Stimulated activated CD4-positive, alpha-beta T cell treated with anti-CD3 and anti-CD28 coated beads, Interleukin-1b, Interleukin-23, amount 100 ng/mL, for 48 hours (primary cell): Measurements from ENCODE around the gene ASPSCR1.
"Not testable (repeated sequence)": the region's sequence is repeated elsewhere in the genome, so short reads cannot be mapped to it uniquely, and the experiment has no call there.

Source experiments
- DNase-seq: peaks from one replicate; pipeline ENCODE4 v3.0.0-alpha.2; 2020

ASPSCR1 gene

DNA sequence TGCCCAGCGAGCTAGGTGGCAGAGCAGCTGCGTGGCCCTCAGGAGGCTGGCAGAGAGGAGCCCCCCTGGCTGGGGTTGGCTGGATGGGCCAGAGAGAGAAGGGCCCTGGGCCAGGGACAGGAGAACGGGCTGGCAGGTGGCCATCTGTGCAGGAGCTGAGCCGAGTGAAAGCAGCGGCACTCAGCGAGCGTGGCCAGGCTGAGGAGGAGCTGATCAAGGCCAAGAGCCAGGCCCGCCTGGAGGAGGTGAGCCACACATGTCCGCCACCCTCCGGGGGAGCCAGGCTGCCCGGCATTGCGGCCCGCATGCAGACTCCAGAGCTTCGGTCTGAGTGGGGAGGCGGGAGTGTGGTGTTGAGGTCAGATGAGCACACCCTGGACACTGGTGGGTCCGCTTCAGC is 52.0 kb downstream of the ASPSCR1 start:
- no peak for DNase-seq

DNA sequence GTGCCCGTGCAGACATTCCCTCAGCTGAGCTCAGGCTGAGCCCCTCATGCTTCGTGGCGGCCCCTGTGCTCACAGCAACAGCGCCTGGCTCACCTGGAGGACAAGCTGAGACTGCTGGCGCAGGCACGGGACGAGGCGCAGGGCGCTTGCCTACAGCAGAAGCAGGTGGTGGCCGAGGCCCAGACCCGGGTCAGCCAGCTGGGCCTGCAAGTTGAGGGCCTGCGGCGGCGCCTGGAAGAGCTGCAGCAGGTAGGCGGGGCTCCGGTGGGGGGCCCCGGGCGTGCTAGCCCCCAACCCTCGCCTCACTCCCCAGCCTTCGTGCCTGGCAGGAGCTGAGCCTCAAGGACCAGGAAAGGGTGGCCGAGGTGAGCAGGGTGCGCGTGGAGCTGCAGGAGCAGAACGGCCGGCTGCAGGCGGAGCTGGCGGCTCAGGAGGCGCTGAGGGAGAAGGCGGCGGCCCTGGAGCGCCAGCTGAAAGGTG is 52.6 kb downstream of the ASPSCR1 start:
- no peak for DNase-seq

DNA sequence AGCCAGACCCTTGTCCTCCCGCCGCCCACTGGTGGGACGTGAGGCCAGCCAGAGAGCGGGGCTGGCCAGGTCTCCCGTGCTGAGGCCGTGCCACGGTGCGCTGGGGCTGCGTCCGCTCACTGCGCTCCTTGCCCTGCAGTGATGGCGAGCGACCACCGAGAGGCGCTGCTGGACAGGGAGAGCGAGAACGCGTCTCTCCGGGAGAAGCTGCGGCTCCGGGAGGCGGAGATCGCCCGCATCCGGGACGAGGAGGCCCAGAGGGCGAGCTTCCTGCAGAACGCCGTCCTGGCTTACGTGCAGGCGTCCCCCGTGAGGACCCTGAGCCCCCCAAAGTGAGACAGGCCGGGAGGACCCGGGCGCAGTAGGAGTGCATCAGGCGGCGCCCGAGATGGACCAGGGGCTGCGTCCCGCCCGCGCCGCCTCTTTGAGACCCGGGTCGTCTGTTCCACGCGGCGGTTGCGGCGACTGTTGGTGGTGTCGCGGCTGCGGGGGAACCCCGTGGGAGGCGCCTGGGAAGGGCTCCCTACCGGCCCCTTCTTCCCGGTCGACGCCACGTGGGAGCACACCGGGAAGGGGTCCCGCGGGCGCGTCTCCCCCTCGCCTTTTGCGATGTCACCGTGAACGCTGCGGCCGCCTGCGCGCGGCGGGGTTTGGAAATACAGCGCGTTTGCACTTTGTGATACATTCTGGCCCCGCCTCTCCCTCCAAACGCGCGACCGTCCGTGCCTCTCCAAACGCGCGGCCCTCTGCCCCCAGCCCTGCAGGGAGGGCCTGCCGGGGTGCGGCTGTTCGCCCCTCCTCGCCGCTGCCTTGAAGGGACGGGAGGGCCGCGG is 53.3 kb downstream of the ASPSCR1 start:
- DNase-seq: peak; percentile 81

DNA sequence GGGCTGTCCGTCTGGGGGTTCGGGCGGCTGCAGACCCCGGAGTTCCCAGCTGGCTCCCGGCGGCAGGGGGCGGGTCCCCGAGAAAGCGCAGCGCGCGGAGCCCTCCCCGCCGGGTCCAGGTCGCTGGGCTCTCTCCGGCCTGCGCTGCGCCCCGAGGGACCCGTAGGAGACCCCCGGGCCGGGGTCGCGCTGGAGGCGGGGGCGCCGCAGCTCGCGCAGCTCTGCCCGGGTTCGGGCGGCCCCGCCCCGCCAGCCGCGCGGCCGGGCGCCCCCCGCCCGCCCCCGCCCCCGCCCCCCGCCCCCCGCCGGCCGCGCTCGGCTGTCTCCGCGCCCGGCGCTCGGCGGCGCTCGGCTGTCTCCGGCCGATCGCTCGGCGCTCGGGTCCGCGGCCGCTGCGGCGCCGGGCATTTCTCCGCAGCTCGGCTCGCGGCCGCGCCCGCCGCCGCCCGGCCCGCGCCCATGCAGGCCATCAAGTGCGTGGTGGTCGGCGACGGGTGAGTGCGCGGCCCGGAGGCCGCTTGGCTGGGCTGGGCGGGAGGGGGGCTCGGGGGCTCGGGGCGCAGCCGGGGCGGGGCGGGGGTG is 54.0 kb downstream of the ASPSCR1 start, which contains the start of gene RAC3:
Gene RAC3, plus strand, starts transcription at position 376 of the 582 bp plus-strand sequence. Its CDS starts 84 bp downstream, at position 460.
- DNase-seq: no peak

DNA sequence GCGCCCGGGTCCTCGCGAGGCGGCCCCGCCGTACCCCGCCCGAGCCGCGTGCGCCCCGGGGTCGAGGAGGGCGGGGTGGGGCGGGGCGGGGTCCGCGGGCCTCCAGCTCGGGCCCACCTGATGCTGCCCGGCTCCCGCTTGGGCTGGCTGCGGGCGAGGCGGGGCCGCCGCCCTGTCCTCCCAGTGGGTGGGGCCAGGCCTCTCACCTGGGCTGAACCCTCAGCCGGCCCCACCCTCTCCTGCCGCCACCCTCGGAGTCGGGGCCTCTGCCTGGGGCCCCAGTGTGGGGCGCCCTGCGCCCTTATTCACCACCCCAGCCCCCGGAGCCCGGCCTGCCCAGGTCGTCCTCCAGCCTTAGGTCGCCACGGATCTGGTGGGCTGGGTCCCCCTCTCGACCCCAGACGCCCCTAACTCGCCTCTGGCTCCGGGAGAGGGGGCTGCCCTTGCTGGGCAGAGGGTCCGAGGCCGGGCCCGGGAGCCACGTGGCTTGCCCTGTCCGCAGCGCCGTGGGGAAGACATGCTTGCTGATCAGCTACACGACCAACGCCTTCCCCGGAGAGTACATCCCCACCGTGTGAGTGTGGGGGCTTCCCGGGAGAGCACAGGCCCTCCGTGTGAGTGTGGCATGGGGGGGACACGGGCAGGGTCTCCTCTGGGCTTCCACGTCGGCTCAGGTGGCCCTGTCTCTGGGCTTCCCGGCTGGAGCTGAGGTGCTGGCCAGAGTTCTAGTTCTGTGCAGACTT is 54.6 kb downstream of the ASPSCR1 start:
- peak; percentile 47 for DNase-seq

DNA sequence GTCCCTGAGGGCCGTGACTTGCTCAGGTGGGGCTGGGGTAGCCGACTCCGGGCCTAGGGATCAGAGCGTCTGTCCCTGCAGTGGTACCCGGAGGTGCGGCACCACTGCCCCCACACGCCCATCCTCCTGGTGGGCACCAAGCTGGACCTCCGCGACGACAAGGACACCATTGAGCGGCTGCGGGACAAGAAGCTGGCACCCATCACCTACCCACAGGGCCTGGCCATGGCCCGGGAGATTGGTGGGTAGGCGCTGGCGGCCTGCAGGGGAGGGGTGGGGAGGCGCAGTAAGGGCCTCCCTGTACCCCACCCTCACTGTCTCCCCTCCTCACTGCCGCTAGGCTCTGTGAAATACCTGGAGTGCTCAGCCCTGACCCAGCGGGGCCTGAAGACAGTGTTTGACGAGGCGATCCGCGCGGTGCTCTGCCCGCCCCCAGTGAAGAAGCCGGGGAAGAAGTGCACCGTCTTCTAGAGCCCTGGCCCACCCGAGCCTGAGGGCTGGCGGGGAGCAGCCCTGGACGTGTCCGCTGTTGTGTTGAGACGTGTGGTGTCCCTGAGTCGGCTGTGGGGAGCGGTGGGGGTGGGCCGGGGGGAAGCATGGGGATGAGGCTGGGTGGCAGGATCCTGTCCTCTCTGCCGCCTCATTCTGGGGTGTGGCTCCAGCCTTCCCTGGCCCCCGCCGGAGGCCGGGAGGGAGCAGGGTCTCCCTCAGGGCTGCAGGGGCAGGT is 56.1 kb downstream of the ASPSCR1 start:
- DNase-seq: no peak

DNA sequence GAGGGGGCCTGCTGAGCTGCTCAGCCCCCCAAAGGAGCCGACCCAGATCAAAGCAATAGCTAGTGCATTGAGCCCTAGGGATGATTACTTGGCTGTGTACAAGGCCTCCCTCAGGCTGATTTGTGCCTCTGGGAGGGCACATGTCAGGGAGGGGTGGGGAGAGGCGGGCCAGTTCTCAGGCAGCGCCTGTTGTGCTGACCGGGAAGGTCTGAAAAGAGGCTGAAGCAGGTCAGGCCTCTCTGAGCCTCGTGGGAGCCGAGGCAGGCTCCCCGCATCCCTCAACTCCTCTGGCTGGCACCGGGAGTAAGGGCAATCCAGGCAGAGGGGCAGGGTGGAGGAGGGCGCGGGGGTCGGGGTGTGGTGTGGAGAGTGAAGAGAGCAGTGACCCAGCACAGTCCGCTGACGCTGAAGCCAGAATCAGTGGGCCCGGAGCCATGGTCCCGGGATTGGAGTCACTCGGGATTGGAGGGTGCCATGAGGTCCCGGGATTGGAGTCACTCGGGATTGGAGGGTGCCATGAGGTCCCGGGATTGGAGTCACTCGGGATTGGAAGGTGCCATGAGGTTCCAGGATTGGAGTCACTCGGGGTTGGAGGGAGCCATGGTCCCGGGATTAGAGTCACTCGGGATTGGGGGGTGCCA is 57.1 kb downstream of the ASPSCR1 start:
- DNase-seq: no peak

DNA sequence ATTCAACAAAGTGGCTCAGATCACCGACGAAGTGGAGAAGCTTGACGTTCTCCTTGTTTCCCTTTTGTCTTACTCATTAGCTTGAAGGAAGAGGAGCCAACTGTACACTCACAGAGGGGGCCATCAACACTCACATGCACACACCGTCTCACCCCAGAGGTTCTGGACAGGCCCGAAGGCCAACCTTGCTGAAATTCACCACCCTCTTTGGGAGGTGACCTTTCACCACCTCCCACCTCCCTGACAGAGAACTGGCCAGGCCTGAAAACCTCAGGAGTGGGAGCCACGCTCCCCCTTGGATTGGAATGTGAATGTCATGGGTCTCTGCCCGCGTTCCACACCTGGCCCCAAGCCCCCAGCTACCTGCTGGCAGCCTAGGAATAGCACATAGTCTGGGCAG is 58.1 kb downstream of the ASPSCR1 start:
- DNase-seq: no peak

DNA sequence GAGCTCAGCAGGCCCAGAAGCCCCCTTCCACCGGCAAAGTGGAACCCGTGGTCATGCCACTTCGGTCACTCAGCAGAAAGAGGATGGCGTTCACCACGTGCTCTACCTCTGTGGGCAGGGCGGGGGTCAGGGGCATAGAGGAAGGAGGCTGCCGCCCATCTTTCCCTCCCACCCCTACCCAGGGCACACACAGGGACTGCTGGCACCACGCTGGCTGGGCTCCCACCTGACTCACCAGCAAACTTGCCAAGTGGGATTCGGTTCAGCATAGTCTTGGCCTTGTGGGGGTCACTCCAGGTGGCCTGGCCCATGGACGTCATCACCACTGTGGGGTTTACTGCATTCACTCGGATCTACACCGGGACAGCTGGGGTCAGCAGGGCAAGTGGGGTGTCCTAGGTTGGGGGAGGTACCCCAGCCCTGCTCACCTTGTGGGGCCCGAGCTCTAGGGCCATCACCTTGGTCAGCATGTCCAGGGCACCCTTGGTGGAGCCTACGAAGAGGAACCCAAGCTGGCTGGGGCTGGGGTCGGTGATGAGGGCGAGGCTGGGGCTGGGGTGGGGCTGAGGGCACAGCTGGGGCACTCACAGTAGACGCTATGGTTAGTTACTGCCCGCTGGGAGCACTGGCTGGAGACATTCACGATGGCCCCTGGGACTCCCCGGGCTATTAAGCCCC is 58.7 kb downstream of the ASPSCR1 start:
- no peak for DNase-seq

DNA sequence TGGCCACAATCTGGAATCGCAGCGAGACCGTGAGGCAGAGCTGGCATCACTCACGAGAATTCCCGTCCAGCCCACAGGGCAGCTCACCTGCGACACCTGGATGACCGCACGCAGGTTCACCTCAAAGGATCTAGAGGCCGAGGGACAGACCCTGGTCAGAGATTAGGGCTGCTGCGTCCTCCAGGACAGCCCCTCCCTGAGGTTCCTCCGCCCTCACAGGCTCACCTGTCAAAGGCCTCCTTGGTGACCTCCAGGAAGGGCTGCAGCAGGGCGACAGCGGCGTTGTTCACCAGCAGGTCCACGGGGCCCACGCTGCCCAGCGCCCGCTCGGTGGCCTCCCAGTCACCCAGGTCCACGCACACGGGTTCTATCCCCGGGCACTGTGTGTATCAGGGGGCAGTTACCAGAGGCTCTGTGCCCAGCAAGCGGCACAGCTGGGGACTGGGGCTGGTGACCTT is 59.2 kb downstream of the ASPSCR1 start:
- DNase-seq: no peak

DNA sequence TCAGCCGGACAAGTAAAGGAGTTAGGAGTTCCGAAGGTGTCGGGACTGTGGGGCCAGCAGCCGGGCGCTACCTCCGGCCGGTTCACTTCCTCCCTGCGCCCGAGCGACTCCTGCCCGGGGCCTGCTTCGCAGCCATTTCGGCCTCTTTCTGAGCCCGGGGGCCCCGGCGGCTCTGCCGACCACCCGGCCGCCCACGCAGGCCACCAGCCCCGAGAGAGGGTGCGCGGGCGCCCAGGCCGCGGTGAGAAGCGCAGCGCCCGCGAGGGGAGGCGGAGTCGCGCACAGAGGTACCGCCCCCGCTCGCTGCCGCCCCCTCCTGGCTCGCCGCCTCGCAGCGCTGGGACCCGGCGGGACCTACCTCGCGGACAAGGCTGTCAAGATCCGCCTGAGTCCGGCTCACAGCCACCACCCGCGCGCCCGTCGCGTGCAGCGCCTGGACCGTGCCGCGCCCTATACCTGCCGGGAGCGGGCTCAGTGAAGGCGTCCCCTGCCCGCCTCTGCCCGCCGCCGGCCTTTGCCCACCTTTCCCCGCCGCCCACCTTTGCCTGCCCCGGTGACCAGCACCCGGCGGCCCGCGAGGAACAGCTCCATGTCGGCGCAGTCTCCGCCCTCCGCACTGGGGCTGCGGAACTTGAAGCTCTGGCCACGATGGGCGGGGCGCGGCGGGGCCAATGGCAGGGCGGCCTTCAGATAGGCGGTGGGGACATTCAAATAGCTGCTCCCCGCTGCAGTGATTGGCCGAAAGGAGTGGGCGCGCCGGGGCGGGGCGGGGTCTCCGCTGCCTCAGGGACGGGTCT is 59.9 kb downstream of the ASPSCR1 start, which contains the start of gene DCXR:
Gene DCXR, minus strand, starts transcription at position 606 of the 797 bp plus-strand sequence. Its CDS starts 15 bp downstream, at position 591.
- peak; percentile 96 for DNase-seq

DNA sequence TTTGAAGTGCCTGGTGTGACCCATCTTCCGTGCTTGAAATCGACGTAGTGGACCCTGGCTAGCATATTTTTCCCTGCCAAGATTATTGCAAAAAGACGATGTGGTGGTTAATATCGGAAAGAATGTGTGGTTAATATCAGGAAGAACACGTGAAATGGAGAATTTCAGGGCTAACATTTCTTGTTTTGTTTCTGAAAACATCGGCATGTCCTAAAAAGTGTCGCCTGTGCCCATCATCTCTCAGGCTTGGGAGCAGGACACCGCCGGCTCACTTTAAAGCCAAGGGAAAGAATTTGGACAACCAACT is 60.4 kb downstream of the ASPSCR1 start:
- no peak for DNase-seq

DNA sequence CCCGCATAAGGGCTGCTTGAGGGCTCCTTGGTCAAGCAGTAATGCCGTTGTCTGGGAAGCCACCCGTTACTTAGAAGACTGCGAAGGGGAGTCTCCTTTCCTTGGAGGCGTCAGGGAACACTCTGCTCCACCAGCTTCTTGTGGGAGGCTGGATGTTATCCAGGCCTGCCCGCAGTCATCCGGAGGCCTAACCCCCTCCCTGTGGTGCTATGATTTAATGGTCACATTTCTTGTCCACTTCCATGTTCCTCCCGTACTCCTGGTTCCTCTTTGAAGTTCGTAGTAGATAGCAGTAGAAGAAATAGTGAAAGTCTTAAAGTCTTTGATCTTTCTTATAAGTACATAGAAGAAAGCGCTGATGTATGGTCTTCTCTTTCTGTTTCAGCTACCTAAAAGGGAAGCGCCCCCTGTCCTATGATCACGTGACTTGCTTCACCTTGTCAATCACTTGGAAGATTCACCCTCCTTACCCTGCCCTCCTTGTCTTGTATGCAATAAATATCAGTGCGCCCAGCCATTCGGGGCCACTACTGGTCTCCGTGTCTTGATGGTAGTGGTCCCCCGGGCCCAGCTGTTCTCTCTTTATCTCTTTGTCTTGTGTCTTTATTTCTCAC is 61.5 kb downstream of the ASPSCR1 start:
- DNase-seq: not testable (repeated sequence)

DNA sequence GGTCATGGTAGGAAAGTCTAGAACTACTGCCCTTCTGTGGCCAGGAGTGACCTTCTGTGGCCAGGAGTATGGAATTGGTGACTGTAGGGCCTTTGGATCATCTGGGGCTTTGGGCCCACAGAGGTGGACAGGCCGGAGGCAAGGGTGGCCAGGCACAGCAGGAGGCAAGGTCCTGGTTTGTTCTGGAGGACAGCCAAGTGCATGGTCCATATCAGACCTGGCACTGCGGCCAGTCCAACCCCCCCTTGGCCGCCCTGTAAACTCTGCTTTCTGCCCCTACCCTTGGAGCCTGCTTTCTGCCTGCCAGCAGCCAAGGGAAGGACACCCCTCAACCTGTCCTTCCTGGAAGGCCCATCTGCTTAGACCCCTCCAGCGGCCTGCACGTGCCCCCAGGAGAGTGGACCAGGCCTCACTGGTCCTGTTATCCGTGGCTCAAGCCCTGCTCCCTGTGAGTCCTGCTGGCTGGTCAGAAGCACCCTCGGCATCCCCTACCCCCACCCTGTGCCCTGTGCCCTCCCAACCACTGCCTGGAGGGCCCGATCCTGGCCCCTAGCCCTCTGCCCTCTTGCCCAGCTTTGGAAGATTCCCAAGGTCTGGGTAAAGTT is 62.4 kb downstream of the ASPSCR1 start:
- DNase-seq: no peak

DNA sequence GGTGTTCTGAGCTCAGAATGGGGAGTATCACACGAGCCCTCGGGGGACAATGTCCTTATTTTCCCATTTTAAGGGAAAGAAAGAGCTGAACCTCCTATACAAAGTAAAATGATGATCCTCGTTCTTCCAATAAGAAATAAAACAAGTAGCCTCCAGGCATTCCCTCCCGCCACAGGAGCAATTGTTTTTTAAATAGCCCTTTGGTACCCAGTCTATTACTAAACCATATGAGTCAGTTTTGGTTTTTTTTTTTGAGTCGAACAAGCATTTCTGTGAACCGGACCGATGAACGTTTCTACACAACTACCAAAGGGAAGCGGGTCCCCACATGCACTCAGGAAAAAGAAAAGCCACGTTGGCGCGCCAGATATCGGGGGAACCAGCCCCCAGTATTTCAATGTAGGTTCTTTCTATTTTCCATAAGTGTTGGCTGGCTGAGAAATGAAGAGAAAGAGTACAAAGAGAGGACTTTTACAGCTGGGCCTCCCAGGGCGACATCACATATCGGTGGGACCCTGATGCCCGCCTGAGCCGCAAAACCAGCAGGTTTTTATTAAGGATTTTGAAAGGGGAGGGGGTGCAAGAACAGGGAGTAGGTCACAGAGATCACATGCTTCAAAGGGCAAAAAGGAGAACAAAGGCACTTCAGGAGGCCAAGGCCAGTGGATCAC is 63.9 kb downstream of the ASPSCR1 start:
- DNase-seq: no peak

DNA sequence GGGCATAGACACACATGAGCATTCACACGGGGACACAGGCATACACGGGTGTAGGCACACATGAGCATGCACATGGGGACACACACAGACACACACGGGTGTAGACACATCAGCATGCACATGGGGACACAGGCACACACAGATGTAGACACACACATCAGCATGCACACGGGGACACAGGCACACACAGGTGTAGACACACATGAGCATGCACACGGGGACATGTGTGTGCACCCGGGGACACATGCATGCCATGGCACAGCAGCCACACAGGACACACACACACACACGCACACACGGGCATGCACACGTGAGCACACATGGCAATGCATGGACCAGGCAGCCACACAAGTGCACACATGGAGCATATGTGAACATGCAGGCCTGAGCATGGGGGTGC is 65.2 kb downstream of the ASPSCR1 start:
- no peak for DNase-seq

DNA sequence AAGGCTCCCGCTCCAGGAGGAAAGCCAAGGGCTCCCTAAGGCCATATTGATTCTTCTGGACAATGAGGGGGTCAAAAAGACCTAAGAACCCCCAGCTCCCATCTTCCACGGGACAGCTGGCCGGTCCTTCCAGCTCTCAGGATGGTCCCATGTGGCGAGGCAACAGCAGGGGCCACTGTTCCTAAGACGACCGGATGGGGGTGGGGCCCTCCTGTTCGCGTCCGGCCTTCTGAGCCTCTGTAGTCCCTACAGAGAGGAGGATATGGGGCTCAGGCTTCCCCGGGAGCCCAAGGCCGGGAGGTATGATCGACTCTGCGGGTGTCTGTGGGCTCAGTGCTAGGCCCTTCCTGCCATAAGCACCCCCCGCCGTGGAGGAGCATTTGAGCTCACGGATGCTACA is 66.1 kb downstream of the ASPSCR1 start:
- DNase-seq: no peak

DNA sequence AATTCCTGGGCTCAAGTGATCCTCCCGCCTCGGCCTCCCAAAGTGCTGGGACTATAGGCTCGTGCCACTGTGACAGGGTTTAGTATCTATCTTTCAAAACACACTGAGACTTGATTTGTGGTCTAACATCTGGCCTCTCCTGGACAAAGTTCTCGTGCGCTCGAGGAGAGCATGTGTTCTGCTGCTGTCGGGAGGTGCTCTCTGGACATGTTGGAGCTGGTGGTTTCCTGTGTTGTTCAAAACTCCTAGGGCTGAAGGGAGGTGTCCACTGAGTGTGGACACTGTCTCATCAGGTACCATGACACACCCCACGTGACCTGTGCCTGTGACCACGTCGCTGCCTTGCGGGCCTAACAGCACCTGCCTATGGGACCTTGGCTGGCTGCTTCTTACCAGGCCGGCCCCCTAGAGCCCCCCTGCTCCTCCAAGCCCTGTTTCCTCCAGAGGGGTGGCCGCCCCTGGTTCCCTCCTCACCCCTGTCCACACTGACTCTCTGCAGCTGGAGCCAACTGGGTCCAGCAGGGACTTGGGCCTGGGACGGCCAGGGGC is 68.6 kb downstream of the ASPSCR1 start:
- no peak for DNase-seq

DNA sequence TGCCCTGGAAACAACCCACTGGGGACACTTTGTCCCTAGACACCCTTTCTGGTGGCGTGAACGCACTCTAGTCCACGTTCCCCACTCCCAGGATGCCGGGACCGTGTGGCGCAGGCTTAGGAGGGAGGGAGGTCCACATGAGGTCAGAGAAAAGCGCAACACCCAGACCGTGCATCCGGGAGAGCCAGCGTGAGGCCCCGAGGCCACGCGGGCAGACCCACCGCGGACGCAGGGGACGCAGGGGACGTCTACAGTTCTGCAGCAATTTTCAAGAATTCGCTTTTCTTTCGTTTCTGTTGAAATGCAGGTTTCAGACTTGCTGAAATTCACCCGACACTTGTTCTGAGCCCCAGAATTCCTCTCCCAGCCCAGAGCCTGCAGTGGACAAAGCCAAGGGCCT is 69.5 kb downstream of the ASPSCR1 start:
- DNase-seq: no peak
